Panc1 (cell line): ENCODE data around the gene ABCG2.

ENCODE experiments used
- REST ChIP-seq, 2 experiments: IDR thresholded peaks; 2 replicates each; pipeline ENCODE4 v1.6.1; 2011 to 2012; ENCODE audit warnings: low read depth in 2 of 2, control low read depth in 1 of 2, low read length in 1 of 2, mild to moderate bottlenecking in 1 of 2, moderate library complexity in 1 of 2; ENCODE audit not compliant: insufficient read depth in 1 of 2
- TF ChIP-seq, protein P1 (sequence below): fragments of 450-650 bp; IDR thresholded peaks from 2 replicates; pipeline ENCODE4 v1.5.1; 2017; ENCODE audit warnings: mild to moderate bottlenecking

GRCh38 chr4:88163336-88163735, 4.9 kb upstream of the ABCG2 start:
- TF ChIP-seq, protein P1, sequence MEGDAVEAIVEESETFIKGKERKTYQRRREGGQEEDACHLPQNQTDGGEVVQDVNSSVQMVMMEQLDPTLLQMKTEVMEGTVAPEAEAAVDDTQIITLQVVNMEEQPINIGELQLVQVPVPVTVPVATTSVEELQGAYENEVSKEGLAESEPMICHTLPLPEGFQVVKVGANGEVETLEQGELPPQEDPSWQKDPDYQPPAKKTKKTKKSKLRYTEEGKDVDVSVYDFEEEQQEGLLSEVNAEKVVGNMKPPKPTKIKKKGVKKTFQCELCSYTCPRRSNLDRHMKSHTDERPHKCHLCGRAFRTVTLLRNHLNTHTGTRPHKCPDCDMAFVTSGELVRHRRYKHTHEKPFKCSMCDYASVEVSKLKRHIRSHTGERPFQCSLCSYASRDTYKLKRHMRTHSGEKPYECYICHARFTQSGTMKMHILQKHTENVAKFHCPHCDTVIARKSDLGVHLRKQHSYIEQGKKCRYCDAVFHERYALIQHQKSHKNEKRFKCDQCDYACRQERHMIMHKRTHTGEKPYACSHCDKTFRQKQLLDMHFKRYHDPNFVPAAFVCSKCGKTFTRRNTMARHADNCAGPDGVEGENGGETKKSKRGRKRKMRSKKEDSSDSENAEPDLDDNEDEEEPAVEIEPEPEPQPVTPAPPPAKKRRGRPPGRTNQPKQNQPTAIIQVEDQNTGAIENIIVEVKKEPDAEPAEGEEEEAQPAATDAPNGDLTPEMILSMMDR = no peak
- TF ChIP-seq REST (IDR thresholded peaks at IDR 0.05; ENCODE audit: insufficient read depth in 1 of 2, low read depth in 2 of 2, low read length in 1 of 2) = no peak
